Keratinocyte (primary cell): Measurements from ENCODE around the gene ANTXRL.

Experiments
- CTCF ChIP-seq, 3 experiments: IDR thresholded peaks in 1 of 3; conservative IDR thresholded peaks in 1 of 3; optimal IDR thresholded peaks in 1 of 3; 2 replicates in 2 of 3; 3 replicates in 1 of 3; pipeline versions ENCODE3 to v1.5.1; 2011; ENCODE audit warnings: low read length in 3 of 3, mild to moderate bottlenecking in 3 of 3, moderate library complexity in 2 of 3, control low read depth in 1 of 3, inconsistent platforms in 1 of 3; ENCODE audit not compliant: insufficient read depth in 2 of 3; ENCODE audit errors: extremely low read depth in 1 of 3
- EZH2 ChIP-seq: IDR thresholded peaks from one replicate; pipeline ENCODE4 v1.6.1; 2012; ENCODE audit warnings: inconsistent platforms, mild to moderate bottlenecking, low read length, moderate library complexity

DNA sequence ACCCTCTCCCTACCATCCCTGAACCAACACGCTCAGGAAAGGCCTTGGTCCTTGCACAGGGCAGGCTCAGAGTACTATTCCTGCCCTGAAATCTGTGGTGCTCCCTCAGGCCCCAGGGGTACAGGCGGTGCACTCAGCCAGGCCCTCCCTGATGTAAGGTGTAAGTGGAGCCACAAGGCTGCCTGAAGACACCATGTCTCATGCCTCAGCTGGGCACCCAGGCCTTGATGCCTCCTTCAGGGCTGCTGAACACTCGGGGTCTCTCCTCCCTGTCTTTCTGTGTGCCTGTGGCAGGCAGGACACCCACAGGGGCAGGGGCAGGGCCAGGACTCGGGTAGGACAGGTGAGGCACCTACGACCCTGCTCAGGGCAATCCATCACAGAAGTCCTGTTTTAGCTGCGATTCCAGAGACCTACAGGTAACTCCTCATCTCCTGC is 22.9 kb upstream of the ANTXRL start:
- no peak for TF ChIP-seq CTCF (optimal IDR thresholded peaks at IDR 0.05 in 1 of 3, IDR thresholded peaks at IDR 0.05 in 1 of 3, conservative IDR thresholded peaks at IDR 0.05 in 1 of 3; ENCODE audit: extremely low read depth in 1 of 3, insufficient read depth in 2 of 3, low read length in 3 of 3)
- no peak for TF ChIP-seq EZH2
